Jurkat, Clone E6-1 (cell line): Measurements from ENCODE around the gene DNAJC16.
"Not testable (repeated sequence)": the region's sequence is repeated elsewhere in the genome, so short reads cannot be mapped to it uniquely, and the experiment has no call there.

Experiments used
- DNase-seq: peaks from one replicate; pipeline ENCODE4 v3.0.0-alpha.2; 2011; ENCODE audit warnings: low read depth, low spot score
- H3K4me3 ChIP-seq: 2 replicates; pipeline ENCODE4 v1.5.1; 2011; ENCODE audit warnings: mild to moderate bottlenecking, low read length, control low read depth, moderate library complexity

Gene DNAJC16

GRCh38 chr1:15501208-15502032 lies 25.2 kb upstream of the DNAJC16 start:
- no peak for DNase-seq
- no peak overlapping the region for H3K4me3 ChIP-seq

DNA sequence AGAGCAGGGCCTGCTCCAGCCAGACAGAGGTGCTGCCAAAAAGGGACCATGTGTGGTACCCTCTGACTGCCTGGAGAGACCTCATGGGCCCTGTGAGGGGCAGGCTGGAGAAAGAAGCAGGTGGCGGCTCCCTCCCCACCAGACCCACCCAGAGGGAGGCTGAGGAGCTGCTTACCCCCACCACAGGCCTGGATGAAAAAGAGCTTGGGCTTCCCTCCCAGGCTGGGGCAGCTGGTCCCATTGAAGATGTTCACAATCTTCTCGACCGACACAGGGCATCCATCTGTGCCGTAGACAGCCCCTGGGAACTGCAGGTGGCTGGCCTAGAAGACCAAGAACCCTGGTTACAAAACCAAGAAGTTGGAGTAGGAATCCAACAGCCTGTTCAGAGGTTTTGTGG lies 22.2 kb upstream of the DNAJC16 start:
- no peak for DNase-seq
- H3K4me3 ChIP-seq, result no peak overlapping the region

- DNase-seq, result no peak
- no peak overlapping the region for H3K4me3 ChIP-seq
Measured at GRCh38 chr1:15506831-15507230, 19.8 kb upstream of the DNAJC16 start.

DNA sequence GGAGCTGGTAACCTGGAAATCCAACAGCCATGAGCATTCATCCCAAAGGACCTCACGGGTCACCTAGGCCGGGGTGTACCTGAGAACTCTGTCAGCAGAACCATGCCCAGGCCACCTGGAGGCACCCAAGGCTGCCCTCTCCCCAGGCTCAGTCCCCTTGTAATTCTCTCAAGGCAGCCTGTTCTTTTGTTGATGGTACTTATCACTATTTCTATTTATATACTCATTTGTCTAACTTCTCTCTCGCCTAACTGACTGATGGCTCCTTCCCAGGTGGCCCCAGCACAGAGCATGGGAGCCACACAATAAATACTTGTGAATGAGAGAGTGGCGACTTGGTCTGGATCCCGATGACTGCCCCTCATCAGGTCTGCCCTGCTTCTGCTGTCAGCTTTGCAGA lies 19.4 kb upstream of the DNAJC16 start:
- no peak overlapping the region for H3K4me3 ChIP-seq
- no peak for DNase-seq

DNA sequence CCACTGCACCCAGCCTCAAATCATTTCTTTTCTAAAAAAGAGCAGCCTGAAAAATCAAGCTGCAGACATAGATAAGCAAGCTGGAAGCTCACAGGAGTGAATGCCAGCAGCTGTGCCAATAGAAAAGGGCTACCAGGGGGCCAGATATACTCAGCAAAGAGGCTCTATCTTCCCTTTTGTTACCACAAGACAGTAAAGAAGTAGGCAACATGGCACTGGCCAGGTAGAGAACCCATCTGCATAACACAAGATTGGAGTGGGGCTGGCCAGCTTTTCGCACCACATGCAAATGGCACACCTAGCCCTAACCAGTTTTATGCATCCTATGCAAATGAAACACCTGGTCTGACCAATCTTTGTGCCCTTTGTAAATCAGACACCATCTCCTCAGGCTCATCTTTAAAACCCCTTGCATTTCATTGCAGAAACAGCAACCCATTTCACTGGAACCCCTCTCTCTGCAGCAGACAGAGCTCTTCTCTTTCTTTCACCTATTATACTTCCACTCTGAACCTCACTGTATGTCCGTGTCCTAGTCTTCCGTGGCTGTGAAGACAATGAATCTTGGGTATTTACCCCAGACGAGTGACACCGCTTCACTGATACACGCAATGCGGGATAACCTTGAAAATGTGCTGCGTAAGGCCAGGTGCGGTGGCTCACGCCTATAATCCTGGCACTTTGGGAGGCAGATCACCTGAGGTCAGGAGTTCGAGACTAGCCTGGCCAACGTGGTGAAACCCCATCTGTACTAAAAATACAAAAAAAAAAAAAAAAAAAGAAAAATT lies 17.8 kb upstream of the DNAJC16 start:
- no peak for DNase-seq

DNA sequence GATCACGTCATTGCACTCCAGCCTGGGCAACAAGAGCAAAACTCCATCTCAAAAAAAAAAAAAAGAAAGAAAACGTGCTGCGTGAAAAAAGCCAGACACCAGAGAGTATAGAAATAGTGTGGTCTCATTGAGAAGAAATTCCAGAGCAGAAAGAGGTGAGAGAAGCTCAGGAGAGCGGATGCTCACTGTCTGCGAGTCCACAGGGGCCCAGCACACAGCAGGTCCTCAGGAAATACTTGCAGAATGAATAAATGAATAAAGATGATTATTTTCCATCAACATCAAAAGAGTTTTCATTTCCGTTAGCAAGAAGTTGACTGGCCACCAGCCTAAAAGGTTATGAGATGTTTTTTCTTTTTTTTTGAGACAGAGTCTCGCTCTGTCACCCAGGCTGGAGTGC lies 17.1 kb upstream of the DNAJC16 start:
- no peak overlapping the region for H3K4me3 ChIP-seq
- no peak for DNase-seq

More for the DNA sequence above, 17.8 kb upstream of the DNAJC16 start:
- H3K4me3 ChIP-seq, result no peak overlapping the region

DNA sequence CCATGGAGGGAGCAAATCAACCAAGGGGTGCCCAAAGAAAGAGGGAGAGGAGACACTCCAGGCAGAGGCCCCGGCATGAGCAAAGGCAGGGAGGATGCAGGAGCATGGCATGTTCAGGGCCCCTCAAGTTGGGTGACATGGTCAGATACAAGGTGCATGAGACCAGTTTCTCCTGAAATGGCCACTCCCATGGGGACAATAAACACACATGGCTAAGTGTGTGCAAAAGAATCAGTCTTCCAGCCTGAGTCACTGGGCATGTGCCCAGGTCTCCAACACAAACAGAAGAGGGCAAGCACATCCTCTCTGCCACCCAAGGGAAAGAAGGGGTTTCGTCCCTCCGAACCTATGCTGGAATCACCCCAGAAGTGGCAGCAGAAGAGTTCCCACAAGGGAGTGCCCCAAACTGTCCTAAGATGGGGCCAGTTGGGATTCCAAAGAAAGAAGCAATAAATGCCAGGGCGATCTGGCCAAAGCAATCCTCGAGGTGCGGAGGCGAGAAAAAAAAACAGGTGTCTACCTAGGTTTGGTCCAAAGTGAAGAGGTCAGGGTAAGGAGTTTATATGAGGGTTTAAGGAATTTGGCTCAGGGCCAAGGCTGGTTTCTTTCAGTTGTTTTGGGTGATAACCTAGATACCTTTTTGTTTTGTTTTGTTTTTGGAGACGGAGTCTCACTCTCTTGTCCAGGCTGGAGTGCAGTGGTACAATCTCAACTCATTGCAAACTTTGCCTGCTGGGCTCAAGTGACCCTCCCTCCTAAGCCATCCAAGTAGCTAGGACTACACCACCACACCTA lies 15.8 kb upstream of the DNAJC16 start:
- H3K4me3 ChIP-seq, result no peak overlapping the region
- DNase-seq, result no peak

GRCh38 chr1:15513192-15513591 lies 13.5 kb upstream of the DNAJC16 start:
- no peak for DNase-seq
- H3K4me3 ChIP-seq, result no peak overlapping the region

DNA sequence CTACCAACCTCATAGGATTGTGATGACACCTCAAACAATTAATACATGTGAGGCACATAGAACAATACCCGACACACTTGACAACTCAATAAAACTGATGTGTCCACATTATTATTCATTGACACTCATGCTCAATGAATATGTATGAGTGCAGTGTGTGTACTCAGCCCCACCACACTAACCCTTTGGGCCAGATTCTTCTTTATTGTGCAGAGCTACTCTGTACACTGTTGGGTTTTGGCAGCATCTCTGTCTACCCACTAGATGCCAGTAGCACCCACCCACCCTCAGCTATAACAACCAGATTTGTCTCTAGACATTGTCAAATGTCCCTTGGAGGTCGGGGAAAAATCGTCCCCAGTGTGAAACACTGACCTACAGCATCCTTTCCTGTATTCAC lies 12.7 kb upstream of the DNAJC16 start:
- no peak overlapping the region for H3K4me3 ChIP-seq
- no peak for DNase-seq

DNA sequence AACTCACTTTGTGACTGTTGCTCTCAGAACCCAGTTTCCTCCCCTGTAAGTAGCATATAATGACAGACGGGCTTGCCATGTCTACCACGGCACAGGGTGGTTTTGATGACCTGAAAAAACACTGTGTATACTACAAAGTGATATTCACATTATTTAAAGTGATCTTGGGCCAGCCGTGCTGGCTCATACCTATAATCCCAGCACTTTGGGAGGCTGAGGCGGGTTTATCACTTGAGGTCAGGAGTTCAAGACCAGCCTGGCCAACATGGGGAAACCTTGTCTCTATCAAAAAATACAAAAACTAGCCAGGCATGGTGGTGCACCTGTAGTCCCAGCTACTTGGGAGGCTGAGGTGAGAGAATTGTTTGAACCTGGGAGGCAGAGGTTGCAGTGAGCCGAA lies 12.1 kb upstream of the DNAJC16 start:
- not testable (repeated sequence) for H3K4me3 ChIP-seq, DNase-seq

DNA sequence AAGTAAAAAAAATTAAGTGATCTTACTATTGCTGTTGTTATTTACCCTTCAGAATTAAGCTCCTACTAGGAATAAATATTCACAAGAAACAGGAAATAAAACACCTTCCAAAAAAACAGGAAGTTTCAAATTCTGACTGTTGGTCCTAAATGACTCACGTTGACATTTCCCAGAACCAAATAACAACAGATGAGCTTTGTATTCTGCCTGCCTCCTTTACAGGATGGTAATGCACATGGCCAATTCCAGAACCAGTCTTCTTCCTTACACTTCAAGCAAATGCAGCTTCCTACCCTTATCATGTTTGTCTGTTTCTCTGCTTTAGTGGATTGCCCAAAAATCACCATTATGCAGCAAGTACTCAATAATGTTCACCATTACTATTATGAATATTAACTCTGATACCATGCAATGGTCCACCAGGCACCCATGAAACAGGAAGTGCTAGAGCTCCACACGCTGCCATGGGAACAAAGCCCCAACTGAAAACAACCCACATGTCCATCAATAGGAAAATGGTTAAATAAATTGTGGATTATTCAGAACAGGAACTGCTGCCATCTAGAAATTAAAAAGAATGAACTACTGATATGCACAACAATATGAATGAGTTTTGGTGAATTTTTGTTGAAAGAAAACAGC lies 11.5 kb upstream of the DNAJC16 start:
- no peak for DNase-seq
- no peak overlapping the region for H3K4me3 ChIP-seq

DNA sequence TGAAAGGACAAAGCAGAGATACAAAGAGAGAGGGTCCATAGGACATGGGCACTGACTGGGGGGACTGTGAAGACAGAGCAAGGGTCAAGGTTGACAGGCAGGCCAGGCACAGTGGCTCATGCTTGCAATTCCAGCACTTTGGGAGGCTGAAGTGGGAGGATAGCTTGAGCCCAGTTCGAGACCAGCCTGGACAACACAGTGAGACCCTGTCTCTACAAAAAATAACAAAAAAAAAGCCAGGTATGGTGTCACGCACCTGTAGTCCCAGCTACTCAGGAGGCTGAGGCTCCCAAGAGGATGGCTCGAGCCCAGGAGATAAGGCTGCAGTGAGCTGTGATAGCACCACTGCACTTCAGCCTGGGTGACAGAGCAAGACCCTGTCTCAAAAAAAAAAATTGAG lies 7.0 kb upstream of the DNAJC16 start:
- H3K4me3 ChIP-seq, result no peak overlapping the region
- no peak for DNase-seq

- H3K4me3 ChIP-seq, DNase-seq: not testable (repeated sequence)
Measured at GRCh38 chr1:15521206-15521906, 5.3 kb upstream of the DNAJC16 start.

GRCh38 chr1:15522551-15522950 lies 4.1 kb upstream of the DNAJC16 start:
- H3K4me3 ChIP-seq, result no peak overlapping the region
- no peak for DNase-seq

DNA sequence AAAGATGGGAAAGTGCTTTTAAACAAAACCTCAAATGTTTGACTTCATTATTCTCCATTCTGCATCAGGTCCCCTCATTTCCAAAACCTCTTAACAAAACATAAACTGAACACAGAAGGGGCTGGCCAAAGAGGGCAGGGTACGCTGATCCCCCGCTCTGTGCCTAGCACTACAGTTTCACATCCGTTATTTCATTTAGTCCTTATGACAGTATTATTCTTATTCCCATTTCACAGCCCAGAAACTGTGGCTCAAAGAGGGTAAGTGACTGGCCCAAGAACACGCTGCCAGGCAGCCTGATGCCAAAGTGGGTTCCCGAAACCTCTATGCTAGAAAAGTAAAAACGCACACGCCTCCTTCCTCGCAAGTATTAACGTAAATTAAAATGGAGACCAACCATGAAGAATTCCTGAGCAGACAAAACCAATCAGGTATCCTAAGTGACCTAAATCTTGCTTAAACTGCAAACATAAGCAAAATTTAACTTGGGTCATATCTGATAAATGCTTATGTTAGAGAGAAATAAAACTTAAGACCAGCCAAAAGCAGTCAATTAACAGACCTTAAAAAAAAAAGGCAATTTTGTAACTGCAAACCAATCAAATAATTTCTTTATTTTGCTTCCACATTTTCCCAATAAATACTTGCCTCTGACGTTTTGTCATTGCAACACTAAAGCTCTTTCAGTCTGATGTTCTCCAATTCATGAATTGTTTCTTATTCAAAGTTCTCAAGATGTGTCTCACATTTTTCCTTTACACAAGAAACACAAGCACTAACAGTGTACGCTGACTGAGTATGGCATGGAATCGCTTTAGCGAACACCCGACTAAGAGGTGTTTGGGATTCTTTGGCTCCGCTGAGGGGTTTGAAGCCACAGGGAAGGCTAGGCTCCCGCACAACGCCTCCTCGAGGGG lies 3.3 kb upstream of the DNAJC16 start:
- no peak for DNase-seq
- H3K4me3 ChIP-seq, result peak overlapping the region; percentile 52

DNA sequence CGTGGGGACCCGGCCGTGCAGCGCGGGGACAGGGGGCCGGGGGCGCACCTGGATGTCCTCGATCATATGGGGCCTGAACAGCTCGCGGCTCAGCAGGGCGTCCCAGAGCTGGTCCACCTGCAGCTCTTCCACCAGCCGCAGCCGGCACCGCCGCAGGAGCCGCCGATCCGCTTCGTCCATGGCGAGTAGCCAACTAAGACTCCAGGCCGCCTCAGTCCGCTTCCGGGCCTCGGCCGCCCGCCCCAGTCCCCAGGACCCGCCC lies 2.7 kb upstream of the DNAJC16 start, which contains the start of gene CASP9:
Gene CASP9 (minus strand): TSS at position 195 of the 262 bp plus-strand sequence. CDS start 15 bp downstream, at position 180.
- no peak for DNase-seq
- peak within 1 kb of the TSS; percentile 84 for H3K4me3 ChIP-seq

DNA sequence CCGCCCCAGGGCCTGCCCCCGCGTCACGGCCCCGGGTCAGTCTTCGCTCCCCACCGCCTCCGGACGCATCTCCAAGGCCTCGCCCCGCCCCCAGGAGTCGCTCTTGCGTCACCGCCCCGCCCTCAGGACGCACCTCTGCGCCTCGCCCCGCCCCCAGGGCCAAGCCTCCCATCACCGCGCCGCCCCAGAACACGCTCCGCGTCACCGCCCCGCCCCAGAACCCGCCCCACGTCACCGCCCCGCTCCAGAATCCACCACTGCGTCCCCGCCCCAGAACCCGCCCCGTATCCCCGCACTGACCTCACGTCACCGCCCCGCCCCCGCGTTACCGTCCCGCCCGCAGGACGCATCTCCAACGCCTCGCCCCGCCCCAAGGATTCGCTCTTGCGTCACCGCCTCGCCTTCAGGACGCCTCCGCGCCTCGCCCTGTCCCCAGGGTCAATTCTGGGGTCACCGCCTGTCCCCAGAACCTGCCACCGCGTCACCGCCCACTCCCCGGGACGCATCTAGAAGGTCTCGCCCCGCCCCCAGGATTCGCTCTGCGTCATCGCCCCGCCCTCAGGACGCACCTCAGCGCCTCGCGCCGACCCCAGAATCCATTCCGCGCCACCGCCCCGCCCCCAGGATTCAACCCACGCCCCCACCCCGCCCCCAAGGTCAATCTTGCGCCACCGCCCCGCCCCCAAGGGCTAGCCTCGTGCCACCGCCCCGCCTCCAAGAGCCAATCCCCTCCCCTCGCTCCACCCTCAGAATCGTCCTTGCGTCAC lies 2.2 kb upstream of the DNAJC16 start:
- H3K4me3 ChIP-seq, result peak overlapping the region; percentile 84
- peak; percentile 86 for DNase-seq
